GM21360 (cell line): ENCODE measurements around the gene FAM227B.
A peak's percentile ranks its signal among the peaks of the same experiment; 100 is the strongest.
"Not testable (repeated sequence)": the region's sequence is repeated elsewhere in the genome, so short reads cannot be mapped to it uniquely, and the experiment has no call there.

Experiments used
- ATAC-seq: cut with Tn5 transposase; IDR thresholded peaks from one replicate; pipeline ENCODE4 v1.9.1; 2021; ENCODE audit warnings: mild to moderate bottlenecking, moderate library complexity; ENCODE audit not compliant: unreplicated experiment

The FAM227B gene

GRCh38 chr15:49612240-49612639 is 8.4 kb downstream of the FAM227B start:
- not testable (repeated sequence) for ATAC-seq

- no peak for ATAC-seq
Observed at GRCh38 chr15:49610157-49610918, 10.3 kb downstream of the FAM227B start.

- no peak for ATAC-seq
Observed at GRCh38 chr15:49606594-49606993, 14.0 kb downstream of the FAM227B start.

- no peak for ATAC-seq
Observed at GRCh38 chr15:49605588-49605987, 15.0 kb downstream of the FAM227B start.

- no peak for ATAC-seq
Observed at GRCh38 chr15:49604625-49605409, 15.8 kb downstream of the FAM227B start.

GRCh38 chr15:49592829-49593316 is 27.7 kb downstream of the FAM227B start:
- not testable (repeated sequence) for ATAC-seq

GRCh38 chr15:49589030-49589429 is 31.6 kb downstream of the FAM227B start:
- ATAC-seq: peak; percentile 77

- no peak for ATAC-seq
Observed at GRCh38 chr15:49573421-49573820, 47.2 kb downstream of the FAM227B start.

- ATAC-seq: no peak
Observed at GRCh38 chr15:49570672-49571071, 49.9 kb downstream of the FAM227B start.

- no peak for ATAC-seq
Observed at GRCh38 chr15:49570174-49570573, 50.4 kb downstream of the FAM227B start.

- ATAC-seq: no peak
Observed at GRCh38 chr15:49560045-49560444, 60.6 kb downstream of the FAM227B start.

GRCh38 chr15:49558929-49559328 is 61.7 kb downstream of the FAM227B start:
- no peak for ATAC-seq

GRCh38 chr15:49556437-49556836 is 64.2 kb downstream of the FAM227B start:
- no peak for ATAC-seq

GRCh38 chr15:49550342-49550741 is 70.3 kb downstream of the FAM227B start:
- not testable (repeated sequence) for ATAC-seq

- no peak for ATAC-seq
Observed at GRCh38 chr15:49538520-49538919, 82.1 kb downstream of the FAM227B start.

GRCh38 chr15:49530092-49530491 is 90.5 kb downstream of the FAM227B start:
- ATAC-seq: no peak

GRCh38 chr15:49528289-49528688 is 92.3 kb downstream of the FAM227B start:
- ATAC-seq: no peak

- ATAC-seq: no peak
Observed at GRCh38 chr15:49521802-49522201, 98.8 kb downstream of the FAM227B start.

GRCh38 chr15:49512739-49513138 is 107.9 kb downstream of the FAM227B start:
- ATAC-seq: not testable (repeated sequence)

- ATAC-seq: no peak
Observed at GRCh38 chr15:49507261-49507660, 113.4 kb downstream of the FAM227B start.

GRCh38 chr15:49506341-49506740 is 114.3 kb downstream of the FAM227B start:
- ATAC-seq: no peak

- ATAC-seq: no peak
Observed at GRCh38 chr15:49501586-49501985, 119.0 kb downstream of the FAM227B start.
